Activated CD4-positive, CD25-positive, alpha-beta regulatory T cell treated with anti-CD3 and anti-CD28 coated beads, Interleukin-2, amount 50 U/mL, for 24 hours (primary cell): ENCODE data around the gene ELANE.
"Not testable (repeated sequence)": the region's sequence is repeated elsewhere in the genome, so short reads cannot be mapped to it uniquely, and the experiment has no call there.

Experiments
- ATAC-seq, 2 donors: fragments of 150-1000 bp; cut with Tn5 transposase; one replicate each; pipeline ENCODE4 v1.10.0; 2021; ENCODE audit warnings: mild to moderate bottlenecking in 1 of 2, moderate library complexity in 1 of 2

ELANE gene

DNA sequence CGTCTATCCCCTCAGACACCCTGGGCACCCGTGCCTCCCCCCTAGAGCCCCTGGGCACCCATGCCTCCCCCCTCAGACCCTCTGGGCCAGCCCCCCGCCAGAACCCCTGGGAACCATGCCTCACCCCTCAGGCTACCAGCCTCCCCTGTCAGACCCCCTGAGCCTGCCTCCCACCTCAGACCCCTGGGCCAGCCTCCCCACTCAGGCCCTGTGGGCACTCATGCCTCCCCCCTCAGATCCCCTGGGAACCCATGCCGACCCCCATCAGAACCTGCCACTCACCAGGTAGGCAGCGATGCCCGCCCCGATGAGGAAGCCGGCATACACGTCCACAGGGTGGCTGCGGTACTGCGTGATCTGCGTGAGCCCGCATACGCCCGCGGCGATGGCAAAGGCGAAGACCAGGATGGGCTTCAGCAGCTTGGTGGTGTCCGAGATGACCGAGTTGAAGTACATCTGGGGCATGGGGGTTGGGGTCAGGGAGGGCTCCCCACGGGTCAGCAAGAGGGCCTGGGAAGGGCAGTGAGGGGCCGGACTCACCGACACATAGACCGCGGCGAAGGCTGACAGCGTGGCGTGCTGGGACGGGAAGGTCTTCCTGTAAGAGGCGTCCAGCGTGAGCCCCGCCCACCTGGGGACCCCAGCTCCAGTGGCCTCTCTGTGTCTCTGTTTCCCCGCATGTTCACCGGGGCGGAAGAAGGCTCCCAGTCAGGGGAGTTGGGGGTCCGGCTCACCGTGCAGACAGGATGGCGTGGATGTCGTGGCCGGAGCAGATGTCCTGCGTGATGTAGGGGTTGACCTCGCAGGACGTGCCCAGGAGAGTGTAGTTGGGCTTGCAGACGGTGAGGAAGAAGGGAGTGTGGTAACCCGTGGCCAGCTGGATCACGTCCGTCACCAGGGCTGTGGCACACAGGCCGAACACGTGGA lies 37.7 kb upstream of the ELANE start:
- ATAC-seq: peak in 1 of 2 donors; percentile 6

DNA sequence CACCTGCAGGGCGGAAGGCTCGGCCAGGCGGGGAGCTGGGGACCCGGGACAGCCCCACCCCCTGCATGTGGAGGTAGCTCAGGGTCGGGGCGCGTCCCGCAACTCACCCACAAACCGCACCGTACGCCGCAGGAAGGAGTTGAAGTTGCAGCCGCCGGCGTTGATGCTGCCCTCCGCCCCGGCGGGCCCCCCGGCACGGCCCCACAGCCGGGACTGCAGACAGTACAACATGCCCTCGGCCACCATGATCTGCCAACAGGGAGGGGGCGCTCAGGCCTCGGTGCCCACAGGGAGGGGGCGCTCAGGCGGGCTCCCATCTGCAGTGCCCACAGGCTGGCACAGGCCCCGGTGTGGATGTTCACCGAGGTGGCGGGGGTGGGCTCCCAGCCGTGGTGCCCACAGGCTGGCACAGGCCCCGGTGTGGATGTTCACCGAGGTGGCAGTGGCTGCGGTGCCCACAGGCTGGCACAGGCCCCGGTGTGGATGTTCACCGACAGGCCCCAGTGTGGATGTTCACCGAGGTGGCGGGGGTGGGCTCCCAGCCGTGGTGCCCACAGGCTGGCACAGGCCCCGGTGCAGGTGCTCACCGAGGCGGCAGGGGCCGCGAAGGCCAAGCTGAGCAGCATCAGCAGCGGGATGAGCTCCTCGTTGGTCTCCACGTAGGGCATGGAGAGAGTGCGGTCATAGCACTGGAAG lies 36.9 kb upstream of the ELANE start:
- peak; percentile 11 to 17 for ATAC-seq

DNA sequence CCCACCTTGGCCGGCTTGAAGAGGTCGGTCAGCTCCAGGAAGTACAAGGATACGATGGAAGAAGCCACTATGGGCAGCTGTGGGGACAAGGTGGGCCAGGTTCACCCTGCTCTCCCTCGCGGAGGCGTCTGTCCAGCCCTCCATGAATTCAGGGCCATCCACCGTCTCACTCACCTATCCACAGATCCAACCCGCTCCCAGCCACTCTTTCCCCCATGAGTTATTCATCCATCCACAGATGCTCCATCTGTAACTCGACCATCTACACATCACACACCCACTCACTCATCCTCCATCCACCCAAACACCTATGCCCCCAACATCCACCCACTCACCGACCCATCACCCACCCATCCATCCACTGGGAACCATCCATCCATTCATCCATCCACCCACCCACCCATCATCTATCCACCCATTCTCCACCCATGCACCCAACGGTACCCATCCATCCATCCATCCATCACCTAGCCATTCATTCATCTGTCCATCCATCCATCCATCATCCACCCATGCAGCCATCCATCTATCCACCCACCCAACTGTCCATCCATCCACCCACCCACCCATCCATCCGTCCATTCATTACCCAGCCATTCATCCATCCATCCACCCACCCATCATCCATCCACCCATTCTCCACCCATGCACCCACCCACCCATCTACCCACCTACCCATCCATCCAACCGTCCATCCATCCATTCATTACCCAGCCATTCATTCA lies 36.2 kb upstream of the ELANE start:
- ATAC-seq: peak in 1 of 2 donors; percentile 7

DNA sequence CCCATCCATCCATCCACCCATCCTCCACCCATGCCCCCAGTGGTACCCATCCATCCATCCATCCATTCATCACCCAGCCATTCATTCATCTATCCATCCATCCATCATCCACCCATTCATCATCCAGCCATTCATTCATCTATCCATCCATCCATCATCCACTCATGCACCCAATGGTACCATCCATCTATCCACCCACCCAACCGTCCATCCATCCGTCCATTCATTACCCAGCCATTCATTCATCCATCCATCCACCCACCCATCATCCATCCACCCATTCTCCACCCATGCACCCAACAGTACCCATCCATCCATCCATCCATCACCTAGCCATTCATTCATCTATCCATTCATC lies 35.6 kb upstream of the ELANE start:
- ATAC-seq: no peak

DNA sequence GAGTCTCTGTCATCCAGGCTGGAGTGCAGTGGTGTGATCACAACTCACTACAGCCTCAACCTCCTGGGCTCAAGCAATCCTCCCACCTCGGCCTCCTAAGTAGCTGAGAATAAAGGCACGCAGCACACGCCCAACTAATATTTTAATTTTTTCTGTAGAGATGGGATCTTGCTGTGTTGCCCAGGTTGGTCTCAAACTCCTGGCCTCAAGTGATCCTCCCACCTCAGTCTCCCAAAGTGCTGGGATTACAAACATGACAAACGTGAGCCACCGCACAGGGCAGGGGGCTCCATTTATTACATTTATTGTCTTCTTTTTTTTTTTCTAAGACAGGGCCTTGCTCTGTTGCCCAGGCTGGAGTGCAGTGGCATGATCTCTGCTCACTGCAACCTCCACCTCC lies 31.9 kb upstream of the ELANE start:
- not testable (repeated sequence) for ATAC-seq

DNA sequence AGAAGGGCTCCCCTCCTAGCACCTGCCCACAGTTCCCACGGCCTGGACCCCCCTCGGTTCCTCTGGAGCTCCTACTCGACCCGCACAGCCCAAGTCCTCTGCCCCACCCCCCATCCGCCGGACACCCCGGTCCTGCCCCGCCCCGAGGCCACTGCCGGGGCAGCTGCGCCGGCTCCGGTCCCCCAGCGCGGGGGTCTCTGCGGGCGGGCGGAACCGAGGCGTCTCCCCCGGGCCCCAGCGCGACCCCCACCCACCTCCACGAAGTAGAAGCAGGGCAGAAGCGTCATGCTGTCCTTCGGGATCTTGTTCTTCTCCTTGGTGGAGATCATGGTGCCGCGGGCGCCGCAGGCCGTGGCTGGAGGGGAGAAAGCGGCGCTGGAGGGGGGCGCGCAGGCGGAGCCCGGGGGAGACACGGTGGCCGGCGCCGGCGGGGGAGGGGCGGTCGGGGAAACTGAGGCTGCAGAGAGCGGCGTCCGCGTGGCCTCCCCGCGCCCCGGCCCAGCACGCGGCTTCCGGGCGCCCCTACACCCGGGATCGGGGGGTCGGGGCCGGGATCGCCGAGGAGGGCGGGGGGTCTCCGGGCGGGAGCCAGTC lies 30.8 kb upstream of the ELANE start:
- no peak for ATAC-seq

DNA sequence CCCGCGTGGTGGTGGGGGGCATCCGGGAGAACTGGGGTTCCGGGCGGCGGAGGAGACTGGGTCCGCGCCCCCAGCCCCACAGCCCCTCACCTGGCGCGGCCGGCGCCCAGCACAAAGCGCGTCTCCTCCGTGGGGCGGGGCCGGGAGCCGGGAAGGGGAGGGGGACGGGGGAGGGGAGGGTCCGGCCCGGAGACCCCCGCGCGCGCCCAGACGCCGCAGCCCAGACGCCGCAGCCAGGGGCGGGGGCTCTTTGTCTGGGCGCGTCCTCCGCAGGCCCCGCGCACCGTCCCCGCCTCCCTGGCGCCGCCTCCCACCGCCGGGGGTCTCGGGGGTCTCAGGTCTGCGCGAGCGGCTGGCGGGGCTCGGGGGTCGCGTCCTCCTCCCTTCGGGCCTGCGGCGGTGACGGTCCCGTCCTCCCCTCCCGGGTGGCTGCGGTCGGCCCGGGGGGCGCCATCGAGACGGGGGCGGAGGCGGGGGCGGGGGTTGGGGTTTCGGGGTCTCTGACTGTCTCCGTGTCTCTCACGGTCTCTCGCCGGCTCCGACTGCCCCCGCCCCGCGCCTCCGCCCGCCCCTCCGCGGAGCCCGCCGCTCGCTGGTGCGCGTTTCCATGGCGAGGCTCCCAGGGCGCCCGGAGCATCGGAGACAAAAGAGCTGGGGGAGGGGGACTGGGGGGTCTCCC lies 30.1 kb upstream of the ELANE start, which contains the start of gene PLPPR3:
Gene PLPPR3, minus strand, starts transcription at position 131 of the 679 bp plus-strand sequence. CDS start 396 bp downstream, outside the sequence.
- no peak for ATAC-seq

DNA sequence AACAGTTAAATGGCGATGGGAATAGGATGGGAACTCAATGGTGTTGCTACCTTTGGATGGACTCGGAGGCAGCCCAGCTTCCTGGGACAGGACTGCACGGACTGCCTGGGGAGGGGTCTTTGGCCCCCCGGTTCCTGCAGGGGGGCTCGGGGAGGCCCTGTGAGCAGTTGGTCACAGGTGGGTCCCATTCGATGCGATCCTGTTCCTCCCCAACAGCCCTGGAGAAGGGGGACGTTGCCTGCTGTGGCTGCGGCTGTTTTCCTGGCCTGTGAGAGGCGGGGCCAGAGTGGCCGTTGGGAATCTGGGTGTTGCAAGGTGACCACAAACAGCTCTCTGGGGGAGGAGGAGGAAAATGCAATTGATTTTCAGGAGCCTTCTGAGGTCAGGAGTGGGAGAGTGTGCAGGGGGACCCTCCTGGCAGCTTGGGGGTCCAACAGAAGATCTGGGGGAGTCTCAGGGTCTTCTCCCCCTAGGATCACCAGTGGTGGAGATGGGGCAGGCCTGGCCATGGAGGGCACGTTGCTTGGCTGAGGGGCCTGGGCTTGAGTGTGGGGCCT lies 28.5 kb upstream of the ELANE start:
- ATAC-seq: no peak

DNA sequence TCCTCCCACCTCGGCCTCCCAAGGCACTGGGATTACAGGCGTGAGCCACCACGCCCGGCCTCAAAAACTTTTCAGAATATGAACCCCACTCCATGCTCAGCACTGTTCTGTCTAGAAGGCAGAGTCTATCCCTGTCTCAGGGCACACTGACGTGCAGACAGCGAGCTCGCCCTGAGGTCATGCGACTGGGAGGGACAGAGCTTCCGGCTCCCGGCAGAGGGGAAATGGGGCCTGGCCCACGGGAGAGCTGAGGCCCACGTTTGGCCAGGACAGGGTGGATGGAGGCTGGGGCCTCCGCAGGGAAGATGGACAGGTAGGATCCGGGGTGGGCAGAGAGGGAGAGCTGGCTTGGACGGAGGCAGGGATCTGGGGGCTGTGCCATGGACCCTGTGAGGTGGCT lies 27.2 kb upstream of the ELANE start:
- no peak for ATAC-seq

DNA sequence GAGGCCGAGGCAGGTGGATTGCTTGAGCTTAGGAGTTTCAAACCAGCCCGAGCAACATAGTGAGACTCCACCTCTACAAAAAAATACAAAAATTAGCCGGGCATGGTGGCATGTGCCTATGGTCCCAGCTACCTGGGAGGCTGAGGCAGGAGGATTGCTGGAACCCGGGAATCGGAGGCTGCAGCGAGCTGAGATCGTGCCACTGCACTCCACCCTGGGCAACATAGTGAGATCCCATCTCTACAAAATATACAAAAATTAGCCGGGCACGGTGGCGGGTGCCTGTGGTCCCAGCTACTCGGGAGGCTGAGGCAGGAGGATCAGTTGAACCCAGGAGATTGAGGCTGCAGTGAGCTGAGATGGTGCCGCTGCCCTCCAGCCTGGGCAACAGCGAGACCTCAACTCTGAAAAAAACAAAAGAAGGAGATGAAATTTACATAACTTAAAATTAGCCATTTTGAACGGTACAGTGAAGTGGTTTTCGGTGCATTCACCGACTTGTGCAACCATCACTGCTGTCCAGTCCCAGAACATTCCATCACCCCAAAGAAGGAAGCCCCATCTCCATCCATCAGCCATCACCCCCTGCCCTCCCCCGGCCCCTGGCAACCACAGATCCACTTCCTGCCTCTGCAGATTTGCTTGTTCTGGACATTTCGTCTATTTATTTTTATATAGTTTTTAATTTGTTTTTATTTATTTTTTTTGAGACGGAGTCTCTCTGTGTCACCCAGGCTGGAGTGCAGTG lies 26.0 kb upstream of the ELANE start:
- ATAC-seq: no peak

DNA sequence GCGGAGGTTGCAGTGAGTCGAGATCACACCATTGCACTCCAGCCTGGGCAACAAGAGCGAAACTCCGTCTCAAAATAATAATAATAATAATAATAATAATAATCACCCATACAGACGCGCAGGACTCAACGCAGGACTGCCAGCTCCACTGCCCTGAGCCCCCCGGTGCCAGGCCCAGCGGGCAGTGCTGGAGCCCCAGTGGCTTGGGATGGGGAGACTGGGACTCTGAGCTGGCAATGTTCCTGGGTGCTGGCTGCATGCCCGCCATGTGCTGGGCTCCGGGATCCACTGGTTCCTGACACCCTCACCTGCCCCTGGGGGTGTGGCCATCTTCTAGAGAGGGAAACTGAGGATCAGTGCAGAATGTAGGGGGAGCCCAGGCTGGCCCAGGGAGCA lies 24.8 kb upstream of the ELANE start:
- ATAC-seq: no peak

DNA sequence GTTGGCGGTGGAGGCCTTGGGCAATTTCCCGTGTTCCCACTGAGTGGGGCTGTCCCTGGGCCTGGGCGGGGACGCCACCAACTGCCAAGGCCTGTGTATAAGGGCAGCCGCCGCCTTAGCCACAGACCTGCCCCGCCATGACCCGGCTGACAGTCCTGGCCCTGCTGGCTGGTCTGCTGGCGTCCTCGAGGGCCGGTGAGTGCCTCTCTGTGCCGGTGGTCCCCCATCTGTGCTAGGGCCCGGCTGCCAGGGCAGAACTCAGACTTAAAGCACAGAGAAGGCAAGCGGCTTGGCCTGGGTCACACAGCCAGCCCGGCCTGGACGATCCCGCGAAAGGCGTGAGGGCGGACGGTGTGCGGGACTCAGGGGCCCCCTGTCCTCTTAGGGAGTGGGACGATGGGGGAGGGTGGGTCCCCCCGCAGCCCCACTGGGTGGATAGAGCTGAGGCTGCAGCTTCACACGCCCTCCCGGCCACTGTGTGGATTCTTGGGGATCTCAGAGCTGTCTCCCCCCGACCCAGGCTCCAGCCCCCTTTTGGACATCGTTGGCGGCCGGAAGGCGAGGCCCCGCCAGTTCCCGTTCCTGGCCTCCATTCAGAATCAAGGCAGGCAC lies 24.3 kb upstream of the ELANE start, which contains the start of gene AZU1:
Gene AZU1, plus strand, starts transcription at position 128 of the 612 bp plus-strand sequence. Its CDS starts 10 bp downstream, at position 138.
- no peak for ATAC-seq

DNA sequence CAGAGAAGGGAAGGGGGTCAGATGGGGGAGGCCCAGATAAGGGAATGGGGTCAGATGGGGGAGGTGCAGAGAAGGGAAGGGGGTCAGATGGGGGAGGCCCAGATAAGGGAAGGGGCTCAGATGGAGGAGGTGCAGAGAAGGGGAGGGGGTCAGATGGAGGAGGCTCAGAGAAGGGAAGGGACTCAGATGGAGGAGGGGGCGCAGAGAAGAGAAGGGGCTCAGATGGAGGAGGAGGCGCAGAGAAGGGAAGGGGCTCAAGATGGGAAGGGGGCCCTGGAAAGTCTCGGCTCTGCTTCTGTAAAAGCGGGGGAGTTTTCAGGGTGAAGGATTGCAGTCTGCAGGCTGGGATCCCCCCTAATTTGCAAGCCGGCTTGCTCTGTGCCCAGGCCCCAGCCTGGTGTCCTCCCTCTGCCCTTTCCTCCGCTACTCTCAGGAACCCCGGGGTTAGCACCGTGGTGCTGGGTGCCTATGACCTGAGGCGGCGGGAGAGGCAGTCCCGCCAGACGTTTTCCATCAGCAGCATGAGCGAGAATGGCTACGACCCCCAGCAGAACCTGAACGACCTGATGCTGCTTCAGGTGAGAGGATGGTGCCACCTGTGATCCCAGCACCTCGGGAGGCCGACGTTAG lies 22.9 kb upstream of the ELANE start:
- ATAC-seq: no peak

DNA sequence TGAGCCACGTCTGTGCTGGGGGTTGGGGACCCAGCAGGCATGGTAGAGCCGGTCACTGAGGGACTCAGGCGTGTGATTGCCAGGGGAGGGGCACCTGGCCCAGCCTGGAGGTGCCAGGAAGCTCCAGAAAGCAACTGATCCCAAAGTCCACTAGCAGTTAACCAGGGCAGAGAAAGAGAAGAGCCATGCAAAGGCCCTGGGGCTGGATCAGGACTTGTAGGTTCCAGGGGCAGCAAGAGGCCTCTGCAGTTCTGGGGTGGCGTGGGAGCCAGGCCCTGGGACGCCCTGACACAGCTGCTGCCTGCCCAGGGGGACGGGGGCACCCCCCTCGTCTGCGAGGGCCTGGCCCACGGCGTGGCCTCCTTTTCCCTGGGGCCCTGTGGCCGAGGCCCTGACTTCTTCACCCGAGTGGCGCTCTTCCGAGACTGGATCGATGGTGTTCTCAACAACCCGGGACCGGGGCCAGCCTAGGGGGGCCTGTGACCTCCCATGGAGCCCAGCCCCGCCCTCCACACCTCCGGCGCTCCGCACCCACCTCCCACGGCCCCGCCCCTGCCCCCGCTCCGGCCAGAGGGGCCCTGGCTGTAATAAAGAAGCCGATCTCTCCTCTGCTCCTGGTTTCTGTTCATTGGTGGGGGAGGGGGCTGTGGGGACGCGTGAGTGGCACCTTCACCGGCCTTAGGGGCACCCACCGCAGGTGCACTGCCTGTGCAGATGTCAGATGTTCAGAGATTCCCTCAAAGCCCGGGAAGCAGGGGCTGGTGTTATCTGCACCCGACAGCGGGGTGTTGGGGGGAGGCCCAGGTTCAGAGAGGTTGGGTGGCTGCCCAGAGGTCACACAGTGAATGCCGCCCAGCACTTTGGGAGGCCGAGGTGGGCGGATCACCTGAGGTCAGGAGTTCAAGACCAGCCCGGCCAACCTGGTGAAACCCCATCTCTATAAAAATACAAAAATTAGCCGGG lies 20.4 kb upstream of the ELANE start:
- no peak for ATAC-seq

DNA sequence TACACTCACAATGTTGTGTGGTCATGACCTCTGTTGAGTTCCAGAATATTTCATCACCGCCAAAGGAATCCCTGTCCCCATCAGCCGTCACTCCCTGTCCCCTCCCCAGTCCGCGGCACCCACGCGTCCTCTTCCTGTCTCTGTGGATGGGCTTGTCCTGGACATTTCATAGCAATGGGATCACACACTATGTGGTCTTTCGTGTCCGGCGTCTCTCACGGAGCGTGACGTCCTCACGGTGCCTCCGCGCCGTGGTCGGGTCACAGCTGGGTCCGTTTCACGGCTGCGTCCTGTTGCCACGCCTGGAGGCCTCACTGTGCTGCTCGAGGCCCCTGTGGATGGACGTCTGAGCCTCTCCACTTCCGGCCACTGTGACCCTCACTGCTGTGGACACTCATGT lies 17.9 kb upstream of the ELANE start:
- no peak for ATAC-seq

DNA sequence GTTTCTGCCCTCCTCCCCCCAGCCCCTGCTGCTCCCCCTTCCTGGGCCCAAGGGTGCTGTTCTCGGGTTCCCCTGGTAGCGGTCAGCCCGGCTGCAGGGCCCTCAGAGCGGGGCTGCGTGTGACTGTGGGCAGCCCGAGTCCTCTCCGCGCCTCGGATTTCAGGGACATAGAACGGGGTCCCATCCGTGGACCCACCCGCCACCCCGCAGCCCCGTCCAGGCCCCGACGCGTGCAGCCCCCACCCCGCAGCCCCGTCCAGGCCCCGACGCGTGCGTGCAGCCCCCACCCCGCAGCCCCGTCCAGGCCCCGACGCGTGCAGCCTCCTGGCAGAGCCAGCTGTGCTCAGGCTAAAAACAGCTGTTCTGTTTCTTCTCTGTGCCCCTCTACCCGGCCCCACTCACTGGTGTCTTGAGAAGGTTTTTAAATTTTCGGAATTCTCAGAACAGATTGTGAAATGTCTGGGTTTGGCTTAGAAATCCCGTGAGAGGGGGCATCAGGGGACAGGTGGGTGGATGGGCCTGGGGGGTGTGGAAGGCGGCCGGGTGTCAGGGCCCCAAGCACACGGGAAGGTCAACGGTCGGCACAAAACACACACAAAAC lies 16.8 kb upstream of the ELANE start:
- no peak for ATAC-seq

DNA sequence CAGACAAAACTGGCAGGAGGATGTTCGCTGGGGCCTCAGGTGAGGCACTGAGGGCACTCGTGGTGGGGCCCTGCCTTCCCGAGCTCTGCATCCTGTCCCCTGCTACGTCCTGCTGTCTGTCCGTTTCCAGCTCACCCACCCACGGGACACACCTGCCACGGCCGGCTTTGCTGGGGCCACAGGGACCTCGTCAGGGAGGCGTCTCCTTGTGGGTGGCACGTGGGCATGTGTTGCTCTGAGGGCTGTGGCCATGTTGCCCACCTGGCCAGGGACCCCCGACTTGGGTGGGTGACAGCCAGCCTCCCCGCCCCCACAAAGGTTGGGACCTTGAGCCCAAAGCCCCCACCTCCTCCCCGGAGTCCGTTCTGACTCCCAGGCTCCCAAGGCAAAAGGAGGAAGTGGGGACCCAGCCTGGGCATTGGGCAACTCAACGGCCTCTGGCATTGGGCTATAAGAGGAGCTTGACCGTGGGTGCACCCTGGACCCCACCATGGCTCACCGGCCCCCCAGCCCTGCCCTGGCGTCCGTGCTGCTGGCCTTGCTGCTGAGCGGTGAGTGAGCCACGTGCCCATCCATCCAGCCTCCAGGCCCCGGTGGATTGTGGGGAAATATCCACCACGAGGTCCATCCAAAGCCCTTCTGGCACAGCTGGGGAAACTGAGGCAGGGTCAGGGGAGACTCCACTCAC lies 11.4 kb upstream of the ELANE start, which contains the start of gene PRTN3:
Gene PRTN3, plus strand, starts transcription at position 481 of the 688 bp plus-strand sequence. Its CDS starts 10 bp downstream, at position 491.
- no peak for ATAC-seq

DNA sequence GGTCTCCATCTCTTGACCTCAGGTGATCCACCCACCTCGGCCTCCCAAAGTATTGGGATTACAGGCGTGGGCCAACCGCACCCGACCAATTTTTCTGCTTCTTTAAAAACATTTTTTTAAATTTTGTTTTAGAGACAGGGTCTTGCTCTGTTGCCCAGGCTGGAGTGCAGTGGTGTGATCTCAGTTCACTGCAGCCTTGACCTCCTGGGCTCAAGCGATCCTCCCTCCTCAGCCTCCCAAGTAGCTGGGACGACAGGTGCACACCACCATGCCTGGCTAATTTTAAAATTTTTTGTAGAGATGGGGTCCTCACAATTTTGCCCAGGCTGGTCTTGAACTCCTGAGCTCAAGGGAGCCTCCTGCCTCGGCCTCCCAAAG lies 9.3 kb upstream of the ELANE start:
- ATAC-seq: not testable (repeated sequence)
